ENCODE data around the gene MAP3K14. TPM values are rescaled to one million over a fixed set of nuclear protein-coding genes. Genes with fewer than 3 reads are reported as not detected.
A peak's percentile ranks its signal among the peaks of the same experiment; 100 is the strongest.

Gene MAP3K14
- total RNA-seq, 1 donor from 2014 or later, result 6.6 TPM

DNA sequence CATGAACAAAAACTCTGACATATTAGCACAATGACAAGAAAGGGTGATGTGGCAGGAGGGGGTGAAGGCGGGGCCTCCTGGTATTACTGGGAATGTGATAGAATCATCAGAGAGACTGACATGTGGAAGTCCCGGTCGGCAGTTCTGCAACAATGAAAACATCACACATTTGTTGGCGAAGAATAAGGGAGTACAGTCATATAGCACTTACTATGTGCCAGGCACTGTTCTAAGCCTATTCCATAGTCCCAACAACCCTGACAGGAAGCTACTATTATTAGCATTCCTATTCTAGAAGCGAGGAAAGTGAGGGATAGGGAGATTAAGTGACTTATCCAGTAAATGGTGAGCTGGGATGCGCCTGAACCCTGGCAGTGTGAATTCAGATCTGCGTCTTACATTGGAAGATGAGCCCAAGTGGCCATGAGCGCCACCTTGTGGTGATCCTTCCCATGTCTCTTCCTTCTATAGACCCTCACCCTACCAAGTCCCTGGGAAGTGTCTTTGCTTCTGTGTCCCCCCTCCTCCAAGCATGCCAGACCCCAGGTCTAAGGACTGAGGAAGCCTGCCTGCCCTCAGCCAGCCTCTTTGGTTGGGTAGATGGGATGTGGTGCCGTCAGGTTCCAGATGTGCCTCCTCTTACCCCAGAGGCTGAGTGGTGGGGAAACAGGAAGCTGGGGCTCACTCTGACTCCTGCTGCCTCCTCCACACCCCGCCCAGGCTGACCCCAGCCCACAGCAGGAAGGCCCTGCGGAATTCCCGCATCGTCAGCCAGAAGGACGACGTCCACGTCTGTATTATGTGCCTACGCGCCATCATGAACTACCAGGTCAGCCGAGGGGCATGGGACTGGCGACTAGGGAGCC lies 81.2 kb downstream of the MAP3K14 start:
- DNase-seq (ENCODE audit: low read depth), result no peak
- H3K4me3 ChIP-seq (ENCODE audit: low read depth, low read length), result no peak overlapping the region
- TF ChIP-seq, protein P1, sequence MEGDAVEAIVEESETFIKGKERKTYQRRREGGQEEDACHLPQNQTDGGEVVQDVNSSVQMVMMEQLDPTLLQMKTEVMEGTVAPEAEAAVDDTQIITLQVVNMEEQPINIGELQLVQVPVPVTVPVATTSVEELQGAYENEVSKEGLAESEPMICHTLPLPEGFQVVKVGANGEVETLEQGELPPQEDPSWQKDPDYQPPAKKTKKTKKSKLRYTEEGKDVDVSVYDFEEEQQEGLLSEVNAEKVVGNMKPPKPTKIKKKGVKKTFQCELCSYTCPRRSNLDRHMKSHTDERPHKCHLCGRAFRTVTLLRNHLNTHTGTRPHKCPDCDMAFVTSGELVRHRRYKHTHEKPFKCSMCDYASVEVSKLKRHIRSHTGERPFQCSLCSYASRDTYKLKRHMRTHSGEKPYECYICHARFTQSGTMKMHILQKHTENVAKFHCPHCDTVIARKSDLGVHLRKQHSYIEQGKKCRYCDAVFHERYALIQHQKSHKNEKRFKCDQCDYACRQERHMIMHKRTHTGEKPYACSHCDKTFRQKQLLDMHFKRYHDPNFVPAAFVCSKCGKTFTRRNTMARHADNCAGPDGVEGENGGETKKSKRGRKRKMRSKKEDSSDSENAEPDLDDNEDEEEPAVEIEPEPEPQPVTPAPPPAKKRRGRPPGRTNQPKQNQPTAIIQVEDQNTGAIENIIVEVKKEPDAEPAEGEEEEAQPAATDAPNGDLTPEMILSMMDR (conservative IDR thresholded peaks at IDR 0.05; ENCODE audit: low read depth, low read length), result peak; percentile 89

DNA sequence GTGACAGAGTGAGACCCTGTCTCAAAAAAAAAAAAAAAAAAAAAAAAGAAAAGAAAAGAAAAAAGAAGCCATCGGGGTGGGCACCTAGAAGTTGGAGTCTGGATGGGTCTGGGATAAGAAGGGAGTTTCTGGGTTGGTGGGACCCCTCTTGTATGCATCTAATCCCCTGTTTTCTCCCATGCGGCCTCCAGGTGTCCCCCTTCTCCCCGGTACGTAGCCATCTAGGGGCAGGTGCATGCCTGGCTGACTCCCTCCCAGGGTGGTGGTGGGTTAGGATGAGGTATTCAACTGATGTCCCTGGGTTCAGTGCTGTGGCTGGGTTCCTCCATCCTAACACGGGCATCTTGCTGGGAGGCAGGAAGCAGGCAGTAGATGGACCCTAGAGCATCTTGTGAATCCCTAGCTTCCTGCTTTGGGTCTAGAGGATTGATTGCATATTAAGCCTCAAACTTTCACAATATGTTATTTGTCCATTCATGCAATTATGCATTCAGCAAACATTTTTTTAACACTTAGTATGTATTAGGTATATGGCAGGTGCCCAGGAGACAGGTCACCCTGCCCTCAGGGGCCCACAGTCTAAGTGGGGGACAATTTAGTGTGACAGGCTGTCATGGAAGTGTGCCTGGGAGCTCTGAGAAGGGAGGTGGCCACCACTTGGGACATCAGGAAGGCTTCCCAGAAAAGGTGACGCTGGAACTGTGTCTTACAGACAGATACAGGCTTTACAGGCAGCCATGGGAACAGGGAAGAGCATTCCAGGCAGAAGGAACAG lies 82.0 kb downstream of the MAP3K14 start:
- H3K4me3 ChIP-seq (ENCODE audit: low read depth, low read length), result no peak overlapping the region
- no peak for DNase-seq (ENCODE audit: low read depth)
- TF ChIP-seq, protein P1 (conservative IDR thresholded peaks at IDR 0.05; ENCODE audit: low read depth, low read length), result peak; percentile 47

DNA sequence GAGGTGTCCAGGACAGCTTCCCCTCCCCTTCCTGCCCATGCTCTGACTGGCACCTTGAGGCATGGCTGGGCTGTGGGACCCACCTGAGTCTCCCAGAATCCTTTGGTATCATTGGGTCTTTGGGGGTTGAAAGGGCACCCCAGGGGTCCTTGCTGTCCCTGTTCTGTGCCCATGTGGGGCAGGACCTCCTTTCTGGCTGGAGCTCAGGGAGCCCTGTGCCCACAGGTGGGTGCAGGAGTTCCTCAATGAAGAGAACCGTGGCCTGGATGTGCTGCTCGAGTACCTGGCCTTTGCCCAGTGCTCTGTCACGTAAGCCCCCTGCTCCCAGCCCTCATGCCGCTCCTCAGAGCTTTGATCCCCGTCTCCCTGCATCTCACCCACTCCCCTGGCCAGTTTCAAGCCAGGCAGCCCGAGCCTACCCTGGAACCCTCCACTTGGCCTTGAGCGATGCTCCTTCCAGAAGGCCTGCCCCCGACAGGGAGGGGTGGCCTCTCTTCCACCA lies 83.3 kb downstream of the MAP3K14 start:
- no peak for DNase-seq (ENCODE audit: low read depth)
- TF ChIP-seq, protein P1 (conservative IDR thresholded peaks at IDR 0.05; ENCODE audit: low read depth, low read length), result no peak
- no peak overlapping the region for H3K4me3 ChIP-seq (ENCODE audit: low read depth, low read length)

DNA sequence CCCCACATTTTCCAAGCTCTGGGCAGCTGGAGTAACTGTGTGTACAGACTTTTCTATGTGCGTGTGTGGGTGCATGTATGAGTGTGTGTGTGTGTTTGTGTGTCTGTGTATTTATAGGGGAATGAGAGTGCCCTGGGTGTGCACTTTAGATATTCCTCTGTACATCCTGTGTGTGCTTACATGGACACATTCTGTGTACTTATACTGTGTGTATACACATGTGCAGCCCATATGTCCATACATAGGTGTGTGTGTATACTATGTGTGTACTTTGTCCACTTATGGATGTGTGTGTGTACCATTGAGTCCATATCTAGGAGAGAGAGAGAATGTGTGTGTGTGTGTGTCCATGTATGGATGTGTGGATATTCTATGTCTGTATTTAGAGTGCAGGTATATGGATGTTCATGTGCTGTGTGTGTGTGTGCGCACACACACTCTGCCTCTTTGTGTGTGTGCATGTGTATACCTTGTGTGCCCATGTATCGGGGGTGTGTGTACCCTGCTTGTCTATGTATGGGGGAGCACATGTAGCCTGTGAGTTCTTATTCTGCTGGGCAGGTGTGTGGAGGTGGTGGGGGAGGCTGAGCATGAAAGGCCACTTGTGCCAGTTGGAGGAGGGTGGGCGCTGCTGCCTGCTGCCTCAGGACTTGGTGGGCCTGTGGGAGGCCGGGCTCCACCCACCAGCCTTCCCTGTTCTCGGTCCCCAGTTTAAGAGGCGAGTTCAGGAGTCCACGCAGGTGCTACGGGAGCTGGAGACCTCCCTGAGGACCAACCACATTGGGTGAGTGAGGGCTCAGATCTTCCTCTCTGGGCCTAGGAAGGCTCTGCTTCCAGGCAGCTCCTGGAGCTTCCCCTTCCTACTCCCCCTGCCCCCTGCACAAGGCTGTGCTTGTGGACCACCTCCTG lies 84.1 kb downstream of the MAP3K14 start:
- no peak for DNase-seq (ENCODE audit: low read depth)
- TF ChIP-seq, protein P1 (conservative IDR thresholded peaks at IDR 0.05; ENCODE audit: low read depth, low read length), result no peak
- H3K4me3 ChIP-seq (ENCODE audit: low read depth, low read length), result no peak overlapping the region

DNA sequence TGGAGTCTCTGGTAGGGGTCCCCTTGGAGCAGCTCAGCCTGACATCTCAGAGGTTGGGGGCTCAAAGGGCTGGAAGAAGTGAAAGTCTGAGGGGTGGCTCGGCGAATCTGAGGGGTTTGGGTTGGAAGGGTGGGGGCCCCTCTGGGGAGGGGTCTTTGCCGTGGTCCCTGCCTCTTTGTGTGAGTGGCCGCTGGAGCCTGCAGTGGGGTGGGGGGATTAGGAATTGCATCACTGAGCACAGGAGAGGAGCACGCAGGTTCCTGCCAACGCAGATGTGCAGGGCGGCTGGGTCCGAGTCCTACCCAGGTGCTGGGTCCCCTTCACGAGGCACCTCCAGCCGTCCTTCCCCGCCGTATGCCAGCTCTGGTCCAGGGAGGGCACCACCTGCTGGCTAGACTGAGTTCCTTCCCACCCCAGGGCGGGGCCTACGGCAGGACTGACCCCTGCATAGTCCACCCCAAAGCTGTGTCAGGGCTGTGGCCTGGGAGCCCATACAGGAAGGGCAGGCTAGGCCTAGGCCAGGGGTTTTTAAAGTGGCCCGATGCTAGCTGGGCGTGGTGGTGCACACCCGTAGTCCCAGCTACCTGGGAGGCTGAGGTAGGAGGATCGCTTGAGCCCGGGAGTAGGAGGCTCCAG lies 85.2 kb downstream of the MAP3K14 start:
- no peak overlapping the region for H3K4me3 ChIP-seq (ENCODE audit: low read depth, low read length)
- no peak for DNase-seq (ENCODE audit: low read depth)

More for the DNA sequence above, 85.2 kb downstream of the MAP3K14 start:
- TF ChIP-seq, protein P1 (conservative IDR thresholded peaks at IDR 0.05; ENCODE audit: low read depth, low read length), result peak; percentile 56

Measured in epithelial cell of proximal tubule (primary cell).